GM20000 (cell line): ENCODE data around the gene ARID3A.
A peak's percentile ranks its signal among the peaks of the same experiment; 100 is the strongest.

Experiments used
- DNase-seq: peaks from one replicate; pipeline ENCODE4 v3.0.0; 2012; ENCODE audit warnings: low spot score
- CTCF ChIP-seq: IDR thresholded peaks from 2 replicates; pipeline ENCODE4 v1.5.1; 2012; ENCODE audit warnings: mild to moderate bottlenecking, control low read depth; ENCODE audit errors: extremely low read depth, missing control alignments

ARID3A gene

GRCh38 chr19:918481-919198 lies 7.2 kb upstream of the ARID3A start:
- no peak for DNase-seq
- TF ChIP-seq CTCF = no peak

GRCh38 chr19:919199-920050 lies 6.4 kb upstream of the ARID3A start:
- DNase-seq = peak; percentile 62
- TF ChIP-seq CTCF = no peak

- peak; percentile 87 for DNase-seq
- TF ChIP-seq CTCF = no peak
Measured at GRCh38 chr19:920051-920864, 5.6 kb upstream of the ARID3A start.

- DNase-seq = peak; percentile 65
- TF ChIP-seq CTCF = no peak
Measured at GRCh38 chr19:924553-925086, 1.2 kb upstream of the ARID3A start.

- peak; percentile 84 for DNase-seq
- TF ChIP-seq CTCF = no peak
Measured at GRCh38 chr19:925087-925525, 729 bp upstream of the ARID3A start.

- DNase-seq = no peak
- no peak for TF ChIP-seq CTCF
Measured at GRCh38 chr19:926323-926588, 421 bp downstream of the ARID3A start.
